Activated B cell treated with CpG ODN at 0.5 μM for 24 hours (primary cell): ENCODE data around the gene OLFML3. TPM values are rescaled to one million over a fixed set of nuclear protein-coding genes. Genes with fewer than 3 reads are reported as not detected.
"Not testable (repeated sequence)": the region's sequence is repeated elsewhere in the genome, so short reads cannot be mapped to it uniquely, and the experiment has no call there.

Source experiments
- ATAC-seq: fragments of 200-7000 bp; cut with Tn5 transposase; one replicate; pipeline ENCODE4 v1.10.0; 2021; ENCODE audit warnings: low read depth, mild to moderate bottlenecking, moderate library complexity
- CTCF ChIA-PET: fragments of 350-600 bp; sonication (Branson Sonifier 250); formaldehyde crosslinking; loops from one replicate; lab custom pipeline; 2021; ENCODE audit warnings: antibody characterized with exemption; lab: Charles Lee
- POLR2A ChIA-PET: fragments of 350-600 bp; sonication (Branson Sonifier 250); formaldehyde crosslinking; loops from one replicate; lab custom pipeline; 2021; ENCODE audit warnings: antibody characterized with exemption; lab: Charles Lee
- DNase-seq: peaks from one replicate; pipeline ENCODE4 v3.0.0; 2022
- H3K27ac Mint-ChIP-seq: one replicate; pipeline ENCODE4 v1.8.0; 2020; ENCODE audit warnings: mixed read lengths
- H3K27me3 Mint-ChIP-seq: one replicate; pipeline ENCODE4 v1.8.0; 2021; ENCODE audit warnings: mixed read lengths
- H3K36me3 Mint-ChIP-seq: one replicate; pipeline ENCODE4 v1.8.0; 2021; ENCODE audit warnings: low read depth, mixed read lengths
- H3K4me1 Mint-ChIP-seq: one replicate; pipeline ENCODE4 v1.8.0; 2021; ENCODE audit warnings: mixed read lengths
- H3K4me3 Mint-ChIP-seq: one replicate; pipeline ENCODE4 v1.8.0; 2020; ENCODE audit warnings: mild to moderate bottlenecking, mixed read lengths
- H3K9me3 Mint-ChIP-seq: one replicate; pipeline ENCODE4 v1.8.0; 2020; ENCODE audit warnings: mixed read lengths
- CTCF ChIP-seq: fragments of 200-600 bp; IDR thresholded peaks from one replicate; pipeline ENCODE4 v1.8.0; 2022; ENCODE audit warnings: antibody characterized with exemption, mild to moderate bottlenecking
- intact Hi-C: fragments of 100-400 bp; cut with micrococcal nuclease; formaldehyde crosslinking; loops from one replicate; pipeline ENCODE4 v1.15.1; 2024
- total RNA-seq: library from RNA; stranded (reverse); gene quantifications from 2 replicates; pipeline ENCODE4 v1.2.3, GENCODE V29; 2022

OLFML3 gene
- total RNA-seq, 1 donor from 2014 or later, result 0.29 TPM

- intact Hi-C loops, result loop anchor here (5.0 kb wide), 1 partner anchor 108 kb away; no protein-coding TSS in a partner anchor
- ChIA-PET CTCF (interaction anchor here (2.3 kb wide), 1 partner anchor 15 kb away, joined by 8 read pairs; no protein-coding TSS in a partner anchor), POLR2A (interaction anchor here (0.9 kb wide), 1 partner anchor 10 kb away, joined by 3 read pairs; no protein-coding TSS in a partner anchor)
- DNase-seq, result no peak
- Mint-ChIP-seq H3K9me3 (no peaks in the 10 kb centered on the region), H3K4me1 (peaks cover 46% of the 10 kb centered on the region), H3K36me3 (peaks cover 43% of the 10 kb centered on the region), H3K27ac (no peak overlapping the region), H3K4me3 (no peak overlapping the region), H3K27me3 (no peaks in the 10 kb centered on the region)
- ATAC-seq, result no peak
- TF ChIP-seq CTCF, result no peak
Measured at GRCh38 chr1:113945329-113945728, 33.9 kb upstream of the OLFML3 start.

GRCh38 chr1:113946112-113946511, 33.2 kb upstream of the OLFML3 start:
- Mint-ChIP-seq H3K36me3 (peaks cover 37% of the 10 kb centered on the region), H3K4me3 (no peak overlapping the region), H3K9me3 (no peaks in the 10 kb centered on the region), H3K4me1 (peaks cover 38% of the 10 kb centered on the region), H3K27ac (no peak overlapping the region), H3K27me3 (no peaks in the 10 kb centered on the region)
- TF ChIP-seq CTCF, result no peak
- POLR2A ChIA-PET, result interaction anchor here (1.2 to 1.3 kb wide), 2 partner anchors 11 to 17 kb away, joined by 5 to 6 read pairs; partner anchors contain the start of gene HIPK1
- CTCF ChIA-PET, result interaction anchor here (2.3 kb wide), 1 partner anchor 16 kb away, joined by 8 read pairs; no protein-coding TSS in a partner anchor
- intact Hi-C loops, result loop anchor here (5.0 kb wide), 1 partner anchor 109 kb away; no protein-coding TSS in a partner anchor
- DNase-seq, result no peak
- no peak for ATAC-seq

GRCh38 chr1:113946678-113947387, 32.4 kb upstream of the OLFML3 start:
- no peak for DNase-seq
- ATAC-seq, result no peak
- no peak overlapping the region for H3K4me3 Mint-ChIP-seq
- H3K27ac Mint-ChIP-seq, result peak overlapping the region; percentile 70
- TF ChIP-seq CTCF, result no peak
- POLR2A ChIA-PET, result interaction anchor here (0.6 to 1.3 kb wide), 3 partner anchors 12 to 189 kb away, joined by 5 to 8 read pairs (median 6); partner anchors contain the start of gene HIPK1
- H3K36me3 Mint-ChIP-seq, result peaks cover 33% of the 10 kb centered on the region
- peaks cover 35% of the 10 kb centered on the region for H3K4me1 Mint-ChIP-seq
- CTCF ChIA-PET, result interaction anchor here (2.3 to 3.3 kb wide), 2 partner anchors 16 to 111 kb away, joined by 8 to 14 read pairs; no protein-coding TSS in a partner anchor
- H3K9me3 Mint-ChIP-seq, result no peaks in the 10 kb centered on the region
- no peaks in the 10 kb centered on the region for H3K27me3 Mint-ChIP-seq
- intact Hi-C loops, result loop anchor here (5.0 kb wide), 1 partner anchor 110 kb away; no protein-coding TSS in a partner anchor

- no peak for ATAC-seq
- DNase-seq, result no peak
Measured at GRCh38 chr1:113947388-113948107, 31.7 kb upstream of the OLFML3 start.

GRCh38 chr1:113948151-113948550, 31.1 kb upstream of the OLFML3 start:
- H3K9me3 Mint-ChIP-seq, H3K27me3 Mint-ChIP-seq, H3K27ac Mint-ChIP-seq, ATAC-seq, DNase-seq, H3K4me3 Mint-ChIP-seq, POLR2A ChIA-PET: not testable (repeated sequence)
- intact Hi-C loops, result loop anchor here (2.0 to 5.0 kb wide), 2 partner anchors 19 to 111 kb away; partner anchors contain the start of gene HIPK1
- peaks cover 30% of the 10 kb centered on the region for H3K4me1 Mint-ChIP-seq
- peaks cover 27% of the 10 kb centered on the region for H3K36me3 Mint-ChIP-seq
- CTCF ChIA-PET, result interaction anchor here (0.6 to 3.3 kb wide), 4 partner anchors 19 to 113 kb away, joined by 3 to 14 read pairs (median 5); partner anchors contain the start of gene HIPK1

More at GRCh38 chr1:113947388-113948107, 31.7 kb upstream of the OLFML3 start:
- ChIA-PET POLR2A (interaction anchor here (0.6 to 1.3 kb wide), 3 partner anchors 13 to 190 kb away, joined by 5 to 8 read pairs (median 6); partner anchors contain the start of gene HIPK1), CTCF (interaction anchor here (2.3 to 3.3 kb wide), 2 partner anchors 17 to 112 kb away, joined by 8 to 14 read pairs; no protein-coding TSS in a partner anchor)
- H3K27ac Mint-ChIP-seq, result peak overlapping the region; percentile 70
- no peak overlapping the region for H3K4me3 Mint-ChIP-seq
- TF ChIP-seq CTCF, result no peak
- H3K4me1 Mint-ChIP-seq, result peaks cover 32% of the 10 kb centered on the region
- no peaks in the 10 kb centered on the region for H3K27me3 Mint-ChIP-seq
- intact Hi-C loops, result loop anchor here (2.0 to 5.0 kb wide), 2 partner anchors 19 to 110 kb away; partner anchors contain the start of gene HIPK1
- H3K36me3 Mint-ChIP-seq, result peaks cover 28% of the 10 kb centered on the region
- no peaks in the 10 kb centered on the region for H3K9me3 Mint-ChIP-seq
